Measurements from ENCODE around the gene WDR48. TPM values are rescaled to one million over a fixed set of nuclear protein-coding genes. Genes with fewer than 3 reads are reported as not detected.

Gene WDR48
- total RNA-seq, 2 experiments from 2014 or later, result 38.0 to 43.2 TPM

DNA sequence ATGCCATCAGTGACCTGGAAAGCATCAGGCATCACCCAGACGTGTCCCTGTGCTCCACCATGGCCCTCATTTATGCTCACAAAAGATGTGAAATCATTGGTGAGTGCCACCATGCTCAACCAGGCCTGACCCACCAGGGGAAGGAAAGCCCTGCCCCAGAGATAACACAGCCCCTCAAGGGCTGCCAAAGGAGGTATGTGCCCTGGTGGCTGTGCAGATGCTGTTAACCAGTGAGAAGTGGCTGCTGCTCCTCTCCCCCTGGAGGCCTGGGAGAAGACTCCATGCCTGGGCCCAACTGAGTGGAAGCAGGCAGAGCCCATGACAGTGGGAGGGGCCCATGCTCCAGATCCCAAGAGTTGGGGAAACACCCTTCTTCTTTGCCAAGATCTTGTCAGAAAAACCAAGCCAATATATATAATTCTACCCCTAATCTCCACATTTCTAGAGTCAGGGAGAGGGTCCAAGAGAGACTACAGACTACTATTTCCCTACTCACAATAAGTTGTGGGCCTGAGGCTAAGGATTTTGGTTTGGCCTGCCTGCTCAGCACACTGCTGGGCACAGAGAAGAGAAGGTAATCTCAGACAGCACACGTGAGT, 58.3 kb downstream of the WDR48 start:
- POLR2A ChIA-PET, result no interaction called here
- CTCF ChIA-PET, result no interaction called here

DNA sequence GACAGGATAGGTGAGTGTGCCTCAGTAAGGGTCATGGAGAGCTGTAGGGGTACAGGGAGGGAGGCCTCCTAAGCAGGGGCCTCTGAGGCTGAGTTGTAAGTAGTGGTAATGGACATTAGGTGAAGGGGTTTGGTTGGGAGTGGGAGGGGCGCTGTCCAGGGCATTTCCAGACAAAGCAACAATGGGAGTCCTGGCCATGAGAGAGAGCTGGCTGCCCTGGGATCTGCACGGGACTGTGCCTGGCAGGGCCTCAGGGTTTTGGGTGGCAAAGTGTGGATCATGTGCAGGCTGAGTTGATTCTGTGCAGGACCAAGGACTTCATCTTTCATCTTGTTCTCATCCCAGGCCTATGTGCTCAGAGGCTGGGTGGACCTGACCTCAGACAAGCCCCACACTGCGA, 60.3 kb downstream of the WDR48 start:
- ChIA-PET POLR2A (no interaction called here), CTCF (no interaction called here)

- POLR2A ChIA-PET, result no interaction called here
- CTCF ChIA-PET, result no interaction called here
Observed at GRCh38 chr3:39112535-39112934, 60.7 kb downstream of the WDR48 start.

- ChIA-PET CTCF (no interaction called here), POLR2A (no interaction called here)
Observed at GRCh38 chr3:39113291-39113690, 61.5 kb downstream of the WDR48 start.

DNA sequence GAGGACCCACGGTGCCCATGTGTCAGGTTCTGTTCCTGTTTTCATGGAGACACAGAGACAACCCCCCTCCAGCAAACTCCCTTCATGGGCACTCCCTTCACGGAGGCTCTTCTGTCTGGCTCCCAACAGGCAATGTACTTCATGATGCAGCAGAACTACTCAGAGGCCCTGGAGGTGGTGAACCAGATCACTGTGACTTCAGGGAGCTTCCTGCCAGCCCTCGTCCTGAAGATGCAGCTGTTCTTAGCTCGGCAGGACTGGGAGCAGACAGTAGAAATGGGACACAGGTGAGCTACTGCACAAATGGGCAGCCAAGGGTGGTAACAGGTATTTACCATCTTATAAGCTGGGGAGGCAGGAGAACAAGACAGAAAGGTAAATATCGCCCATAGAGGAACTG, 62.6 kb downstream of the WDR48 start:
- POLR2A ChIA-PET, result no interaction called here
- CTCF ChIA-PET, result interaction anchor here (0.6 kb wide), 1 partner anchor 268 kb away, joined by 3 read pairs; no protein-coding TSS in a partner anchor

GRCh38 chr3:39115870-39116269, 64.1 kb downstream of the WDR48 start:
- ChIA-PET CTCF (interaction anchor here (0.8 kb wide), 1 partner anchor 173 kb away, joined by 3 read pairs; no protein-coding TSS in a partner anchor), POLR2A (no interaction called here)

DNA sequence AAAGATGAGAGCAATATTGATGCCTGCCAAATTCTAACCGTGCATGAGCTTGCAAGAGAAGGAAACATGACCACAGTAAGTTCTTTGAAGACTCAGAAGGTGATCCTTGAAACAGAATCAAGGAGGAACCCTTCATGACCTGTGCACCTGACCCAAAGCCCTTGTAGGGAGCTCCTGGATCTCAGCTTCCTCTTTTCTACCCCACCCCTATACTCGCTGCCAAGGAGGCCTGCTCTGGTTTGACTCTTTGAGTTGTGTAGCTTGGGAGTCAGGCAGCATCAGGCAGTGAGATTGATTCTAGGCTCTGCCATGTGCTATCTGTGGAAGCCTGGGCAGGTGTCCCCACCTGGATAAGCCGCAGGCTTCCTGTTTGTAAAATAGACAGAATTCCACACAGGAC, 66.3 kb downstream of the WDR48 start:
- POLR2A ChIA-PET, result interaction anchor here (0.6 kb wide), 1 partner anchor 29 kb away, joined by 3 read pairs; no protein-coding TSS in a partner anchor
- CTCF ChIA-PET, result interaction anchor here (0.6 to 1.1 kb wide), 3 partner anchors 8 to 288 kb away, joined by 3 to 4 read pairs (median 3); no protein-coding TSS in a partner anchor

- ChIA-PET POLR2A (no interaction called here), CTCF (interaction anchor here (1.1 kb wide), 1 partner anchor 169 kb away, joined by 3 read pairs; no protein-coding TSS in a partner anchor)
Observed at GRCh38 chr3:39118931-39119660, 67.3 kb downstream of the WDR48 start.

GRCh38 chr3:39121621-39122020, 69.8 kb downstream of the WDR48 start:
- ChIA-PET CTCF (interaction anchor here (0.9 kb wide), 1 partner anchor 27 kb away, joined by 3 read pairs; no protein-coding TSS in a partner anchor), POLR2A (no interaction called here)

GRCh38 chr3:39122813-39123212, 71.0 kb downstream of the WDR48 start:
- ChIA-PET POLR2A (no interaction called here), CTCF (no interaction called here)

DNA sequence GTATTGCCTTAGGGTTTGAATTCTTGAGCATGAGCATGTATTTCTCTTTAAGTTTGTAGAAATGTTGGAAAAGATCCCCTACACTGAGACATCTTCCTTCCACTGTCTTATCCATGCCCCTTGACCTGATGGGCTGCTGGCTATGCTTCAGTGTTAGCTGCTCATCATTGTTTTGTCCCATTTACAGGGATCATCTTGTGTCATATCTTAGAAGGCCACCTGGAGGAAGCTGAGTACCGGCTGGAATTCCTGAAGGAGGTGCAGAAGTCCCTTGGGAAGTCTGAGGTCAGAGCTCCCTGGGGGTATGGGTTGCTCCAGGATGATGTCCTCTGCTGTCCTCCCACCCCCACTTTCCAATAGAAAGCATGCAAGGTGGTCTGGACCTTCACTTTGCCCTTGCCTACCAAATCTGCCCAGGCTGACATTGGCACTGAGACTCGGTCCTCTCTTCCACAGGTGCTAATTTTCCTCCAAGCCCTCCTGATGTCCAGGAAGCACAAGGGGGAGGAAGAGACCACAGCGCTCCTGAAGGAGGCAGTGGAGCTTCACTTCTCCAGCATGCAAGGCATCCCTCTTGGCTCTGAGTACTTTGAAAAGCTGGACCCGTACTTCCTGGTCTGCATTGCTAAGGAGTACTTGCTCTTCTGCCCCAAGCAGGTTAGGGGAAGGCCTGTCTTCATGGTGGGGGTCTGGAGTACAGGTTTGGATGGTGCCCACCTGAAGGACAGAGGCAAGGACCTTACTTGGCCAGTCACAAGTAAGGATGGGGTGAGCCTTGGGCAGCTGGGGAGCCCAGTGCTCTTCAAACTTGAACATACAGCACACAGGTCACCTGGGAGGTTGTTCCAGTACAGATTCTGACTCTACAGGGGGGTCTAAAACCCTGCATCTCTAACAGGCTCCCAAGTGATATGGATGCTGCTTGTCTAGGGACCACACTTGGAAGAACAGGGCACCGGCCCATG, 73.3 kb downstream of the WDR48 start:
- CTCF ChIA-PET, result interaction anchor here (2.0 kb wide), 1 partner anchor 163 kb away, joined by 7 read pairs; no protein-coding TSS in a partner anchor
- POLR2A ChIA-PET, result no interaction called here

DNA sequence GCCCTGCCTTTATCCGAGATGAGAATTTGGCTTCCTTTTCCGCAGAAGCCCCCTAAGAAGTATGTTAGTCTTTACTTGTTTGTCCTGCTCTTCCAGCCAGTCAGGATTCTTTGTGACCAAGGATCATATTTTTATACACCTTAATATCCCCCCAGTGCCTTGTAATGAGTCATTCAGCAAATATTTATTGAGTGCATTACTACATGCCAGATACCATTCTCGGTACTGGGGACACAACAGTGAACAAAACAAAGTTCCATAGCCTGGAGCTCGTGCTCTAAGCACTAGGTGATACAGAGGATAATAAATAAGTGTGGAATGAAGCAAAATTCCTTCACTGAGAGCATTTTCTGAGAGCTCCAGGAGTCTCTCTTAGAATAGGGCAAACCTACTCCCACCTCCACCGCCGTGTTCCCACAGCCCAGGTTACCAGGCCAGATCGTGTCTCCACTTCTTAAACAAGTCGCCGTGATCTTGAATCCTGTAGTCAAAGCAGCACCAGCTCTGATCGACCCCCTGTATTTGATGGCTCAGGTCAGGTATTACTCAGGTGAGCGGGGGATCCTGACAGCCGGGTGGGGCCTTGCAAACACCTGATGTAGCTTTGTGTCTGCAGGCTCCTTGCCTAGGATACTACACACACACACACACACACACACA, 74.2 kb downstream of the WDR48 start:
- ChIA-PET CTCF (interaction anchor here (0.7 to 2.8 kb wide), 6 partner anchors 8 to 166 kb away, joined by 3 to 23 read pairs (median 4); no protein-coding TSS in a partner anchor), POLR2A (no interaction called here)

DNA sequence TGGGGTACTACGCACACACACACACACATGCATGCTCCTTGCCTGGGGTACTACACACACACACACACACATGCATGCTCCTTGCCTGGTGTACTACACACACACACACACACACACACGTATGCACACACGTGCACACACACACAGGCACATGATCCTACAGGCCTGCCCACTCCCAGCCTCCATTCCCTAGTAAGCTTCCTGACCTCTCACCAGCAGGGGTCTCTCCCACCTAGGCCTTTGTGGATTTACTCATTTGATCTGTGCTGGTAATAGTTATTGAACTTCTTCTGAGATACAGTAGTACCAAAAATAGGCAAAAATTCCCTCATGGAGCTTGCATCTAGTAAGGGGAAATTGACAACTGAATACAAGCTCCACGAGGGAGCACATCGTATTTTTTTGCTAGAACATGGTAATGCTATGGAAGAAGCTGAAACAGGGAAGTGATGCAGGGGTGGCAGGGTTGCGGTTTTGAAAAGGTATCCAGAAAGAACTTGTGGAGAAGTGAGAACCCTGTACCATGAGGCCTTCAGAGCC, 74.8 kb downstream of the WDR48 start:
- POLR2A ChIA-PET, result no interaction called here
- CTCF ChIA-PET, result interaction anchor here (0.7 to 2.8 kb wide), 8 partner anchors 9 to 235 kb away, joined by 3 to 23 read pairs (median 4); no protein-coding TSS in a partner anchor

DNA sequence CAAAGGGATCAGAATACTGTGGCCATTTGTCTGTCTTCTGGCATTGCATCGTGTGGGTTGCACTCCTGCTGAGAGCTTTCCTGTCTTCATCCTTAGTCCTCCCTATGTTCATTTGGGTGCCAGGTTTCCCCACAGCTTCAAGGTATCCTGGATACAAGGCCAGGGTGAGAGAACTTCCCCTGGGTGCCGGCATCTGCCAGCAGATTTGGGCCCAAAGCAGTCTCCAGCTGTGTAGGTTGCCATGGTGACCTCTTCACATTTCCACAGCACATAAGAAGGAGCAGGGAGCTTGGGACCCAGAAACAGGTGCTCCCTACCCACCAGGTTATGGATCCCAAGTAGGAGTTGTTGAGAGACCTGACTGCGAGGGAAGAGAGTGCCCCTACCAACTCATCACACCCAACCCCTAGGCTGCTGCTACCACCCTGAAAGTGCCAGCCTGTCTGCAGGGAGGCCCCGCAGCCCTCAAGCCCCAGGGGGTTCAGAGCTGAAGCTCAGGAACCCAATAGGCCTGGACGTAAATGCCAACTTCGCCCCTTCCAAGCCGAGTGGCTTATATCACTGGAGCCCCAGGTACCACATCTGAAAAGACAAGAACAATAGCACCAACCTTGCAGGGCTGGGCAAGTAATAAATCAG, 75.6 kb downstream of the WDR48 start:
- POLR2A ChIA-PET, result no interaction called here

GRCh38 chr3:39127908-39128304, 76.1 kb downstream of the WDR48 start:
- CTCF ChIA-PET, result interaction anchor here (1.0 to 2.8 kb wide), 5 partner anchors 21 to 164 kb away, joined by 3 to 23 read pairs (median 3); no protein-coding TSS in a partner anchor
- POLR2A ChIA-PET, result no interaction called here

More for the DNA sequence above, 75.6 kb downstream of the WDR48 start:
- CTCF ChIA-PET, result interaction anchor here (1.0 to 2.8 kb wide), 8 partner anchors 19 to 235 kb away, joined by 3 to 23 read pairs (median 3); no protein-coding TSS in a partner anchor

- ChIA-PET CTCF (no interaction called here), POLR2A (no interaction called here)
Observed at GRCh38 chr3:39128951-39129350, 77.1 kb downstream of the WDR48 start.

- ChIA-PET CTCF (interaction anchor here (1.2 kb wide), 1 partner anchor 12 kb away, joined by 3 read pairs; no protein-coding TSS in a partner anchor), POLR2A (no interaction called here)
Observed at GRCh38 chr3:39130026-39130425, 78.2 kb downstream of the WDR48 start.

DNA sequence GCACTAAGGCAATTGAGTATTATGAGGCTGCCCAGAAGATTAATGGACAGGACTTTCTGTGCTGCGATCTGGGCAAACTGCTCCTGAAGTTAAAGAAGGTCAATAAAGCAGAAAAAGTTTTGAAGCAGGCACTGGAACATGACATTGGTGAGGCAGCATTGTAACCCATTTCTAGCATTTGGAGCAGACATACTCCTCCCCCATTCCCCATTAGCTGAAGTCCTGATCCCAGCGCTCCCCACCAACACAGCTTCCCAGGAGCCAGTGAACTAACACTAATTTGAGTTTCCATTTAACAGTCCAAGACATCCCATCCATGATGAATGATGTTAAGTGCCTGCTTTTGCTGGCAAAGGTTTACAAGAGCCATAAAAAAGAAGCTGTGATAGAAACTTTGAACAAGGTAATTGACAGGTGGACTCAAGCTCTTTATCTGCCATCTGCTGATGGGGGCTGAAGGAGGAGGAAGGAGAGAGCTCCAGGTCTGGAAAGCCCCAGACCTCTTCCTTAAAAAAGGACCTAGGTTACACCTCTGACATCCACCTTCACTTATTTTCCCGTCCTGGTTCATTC, 79.0 kb downstream of the WDR48 start:
- CTCF ChIA-PET, result interaction anchor here (1.2 kb wide), 1 partner anchor 11 kb away, joined by 3 read pairs; no protein-coding TSS in a partner anchor
- POLR2A ChIA-PET, result no interaction called here

Measured in activated CD8-positive, alpha-beta memory T cell treated with anti-CD3 and anti-CD28 coated beads for 36 hours (primary cell).